Measurements from ENCODE around the gene ATP5PD.

The ATP5PD gene

GRCh38 chr17:75047398-75048098 is 779 bp upstream of the ATP5PD start:
- no peak for TF ChIP-seq GATA3 (IDR thresholded peaks at IDR 0.05; ENCODE audit: low read depth, low read length)
- TF ChIP-seq GATA2 (IDR thresholded peaks at IDR 0.05; ENCODE audit: low read depth, low read length) = no peak

- no peak for TF ChIP-seq GATA3 (IDR thresholded peaks at IDR 0.05; ENCODE audit: low read depth, low read length)
Observed at GRCh38 chr17:75044716-75045115, 2.1 kb downstream of the ATP5PD start.

DNA sequence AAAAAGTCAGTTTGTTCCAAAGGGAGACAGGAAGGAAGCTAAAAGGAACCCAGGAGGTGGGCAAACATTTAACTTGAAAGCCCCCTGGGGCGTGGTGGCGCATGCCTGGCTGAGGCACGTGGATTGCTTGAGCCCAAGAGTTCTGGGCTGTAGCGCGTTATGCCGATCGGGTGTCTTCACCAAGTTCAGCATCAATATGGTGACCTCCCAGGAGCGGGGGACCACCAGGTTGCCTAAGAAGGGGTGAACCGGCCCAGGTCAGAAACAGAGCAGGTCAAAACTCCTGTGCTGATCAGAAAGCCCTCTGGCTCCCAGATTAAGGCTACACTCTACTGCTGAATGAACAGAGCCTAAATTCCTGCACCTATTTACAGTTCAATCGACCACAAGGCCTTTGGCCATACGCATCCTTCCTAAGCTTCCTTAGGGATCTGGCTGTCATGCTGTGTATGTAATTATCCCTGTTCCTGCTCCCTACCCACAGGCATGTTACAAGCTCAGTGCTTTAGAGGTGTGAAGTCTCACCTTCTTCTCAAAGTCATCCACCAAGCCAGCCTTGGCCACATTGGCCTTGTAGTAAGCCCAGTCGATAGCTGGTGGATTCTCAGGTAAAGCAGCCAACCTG is 5.0 kb downstream of the ATP5PD start:
- TF ChIP-seq GATA3 (IDR thresholded peaks at IDR 0.05; ENCODE audit: low read depth, low read length) = no peak
- no peak for TF ChIP-seq GATA2 (IDR thresholded peaks at IDR 0.05; ENCODE audit: low read depth, low read length)

DNA sequence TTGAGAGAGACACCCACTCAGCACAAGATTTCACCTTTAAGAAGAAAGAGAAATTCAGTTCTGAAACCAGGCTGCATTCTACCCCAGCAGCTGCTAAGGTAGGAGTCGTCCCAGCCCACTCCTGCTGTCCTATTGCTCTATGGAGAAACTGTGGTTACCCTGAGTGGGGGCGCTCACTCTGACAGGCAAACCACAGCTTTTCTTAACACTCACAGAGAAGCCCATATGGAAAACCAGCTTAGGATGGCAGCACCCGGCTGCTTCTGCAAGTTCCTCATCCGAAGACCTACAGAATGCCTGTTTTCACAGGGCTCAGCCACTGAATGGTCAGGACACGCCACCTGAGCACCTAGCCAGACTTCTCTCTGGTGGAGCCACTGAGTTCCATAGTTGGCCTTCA is 7.5 kb downstream of the ATP5PD start:
- TF ChIP-seq GATA2 (IDR thresholded peaks at IDR 0.05; ENCODE audit: low read depth, low read length) (no peak), GATA3 (IDR thresholded peaks at IDR 0.05; ENCODE audit: low read depth, low read length) (no peak)

DNA sequence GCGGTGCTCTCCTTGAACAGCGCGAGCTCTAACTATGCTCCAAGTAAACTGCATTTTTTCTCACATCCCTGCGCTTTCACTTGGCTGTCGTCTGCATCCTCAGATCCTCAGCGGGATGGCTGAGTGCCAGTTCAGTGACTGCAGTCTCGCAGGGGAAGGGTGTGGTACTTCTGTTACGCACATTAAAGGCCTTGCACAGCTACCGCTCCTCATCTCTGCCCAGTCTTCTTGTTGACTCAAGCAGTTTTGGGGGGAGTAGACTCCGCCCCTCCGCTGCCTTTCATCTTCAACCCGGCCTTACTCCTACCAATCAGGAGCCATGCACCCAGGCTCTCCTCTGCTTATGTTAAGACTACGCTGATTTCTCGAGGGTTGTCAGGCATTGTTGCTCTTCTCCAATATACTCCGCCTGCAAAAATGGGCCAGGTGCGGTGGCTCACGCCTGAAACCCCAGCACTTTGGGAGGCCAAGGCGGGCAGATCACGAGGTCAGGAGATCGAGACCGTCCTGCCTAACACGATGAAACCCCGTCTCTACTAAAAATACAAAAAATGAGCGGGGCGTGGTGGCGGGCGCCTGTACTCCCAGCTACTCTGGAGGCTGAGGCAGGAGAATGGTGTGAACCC is 10.0 kb downstream of the ATP5PD start:
- TF ChIP-seq GATA2 (IDR thresholded peaks at IDR 0.05; ENCODE audit: low read depth, low read length) (no peak), GATA3 (IDR thresholded peaks at IDR 0.05; ENCODE audit: low read depth, low read length) (no peak)

DNA sequence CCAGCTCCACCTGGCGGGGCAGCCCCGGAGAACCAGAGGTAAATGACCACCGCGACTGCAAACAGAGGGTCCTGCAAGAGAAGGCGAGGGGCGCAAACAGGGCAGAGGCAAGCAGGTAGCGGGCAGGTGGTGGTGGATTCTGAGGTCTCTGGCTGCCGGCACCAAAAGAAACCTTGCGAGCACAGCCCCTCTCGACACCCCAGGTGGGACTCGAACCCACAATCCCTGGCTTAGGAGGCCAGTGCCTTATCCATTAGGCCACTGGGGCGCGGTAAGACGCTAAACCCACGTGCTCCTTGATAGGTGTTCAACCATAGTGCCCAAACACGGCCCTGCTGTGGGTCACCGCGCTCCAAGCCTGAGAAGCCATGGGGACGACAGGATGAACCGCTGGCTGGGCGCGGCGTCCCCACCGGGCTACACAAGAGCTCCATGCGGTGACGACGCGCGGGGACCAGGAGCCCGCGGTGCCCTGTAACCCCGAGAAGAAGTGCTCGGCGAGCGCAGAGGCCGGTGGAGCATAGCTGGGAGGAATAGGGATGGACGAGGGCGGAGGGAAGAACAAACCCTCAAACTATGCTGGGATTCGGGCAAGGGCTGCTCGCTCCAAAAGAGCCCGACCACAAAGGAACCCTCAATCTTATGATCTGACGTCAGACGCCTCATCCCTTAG is 12.4 kb downstream of the ATP5PD start:
- TF ChIP-seq GATA2 (IDR thresholded peaks at IDR 0.05; ENCODE audit: low read depth, low read length) = no peak
- TF ChIP-seq GATA3 (IDR thresholded peaks at IDR 0.05; ENCODE audit: low read depth, low read length) = no peak

DNA sequence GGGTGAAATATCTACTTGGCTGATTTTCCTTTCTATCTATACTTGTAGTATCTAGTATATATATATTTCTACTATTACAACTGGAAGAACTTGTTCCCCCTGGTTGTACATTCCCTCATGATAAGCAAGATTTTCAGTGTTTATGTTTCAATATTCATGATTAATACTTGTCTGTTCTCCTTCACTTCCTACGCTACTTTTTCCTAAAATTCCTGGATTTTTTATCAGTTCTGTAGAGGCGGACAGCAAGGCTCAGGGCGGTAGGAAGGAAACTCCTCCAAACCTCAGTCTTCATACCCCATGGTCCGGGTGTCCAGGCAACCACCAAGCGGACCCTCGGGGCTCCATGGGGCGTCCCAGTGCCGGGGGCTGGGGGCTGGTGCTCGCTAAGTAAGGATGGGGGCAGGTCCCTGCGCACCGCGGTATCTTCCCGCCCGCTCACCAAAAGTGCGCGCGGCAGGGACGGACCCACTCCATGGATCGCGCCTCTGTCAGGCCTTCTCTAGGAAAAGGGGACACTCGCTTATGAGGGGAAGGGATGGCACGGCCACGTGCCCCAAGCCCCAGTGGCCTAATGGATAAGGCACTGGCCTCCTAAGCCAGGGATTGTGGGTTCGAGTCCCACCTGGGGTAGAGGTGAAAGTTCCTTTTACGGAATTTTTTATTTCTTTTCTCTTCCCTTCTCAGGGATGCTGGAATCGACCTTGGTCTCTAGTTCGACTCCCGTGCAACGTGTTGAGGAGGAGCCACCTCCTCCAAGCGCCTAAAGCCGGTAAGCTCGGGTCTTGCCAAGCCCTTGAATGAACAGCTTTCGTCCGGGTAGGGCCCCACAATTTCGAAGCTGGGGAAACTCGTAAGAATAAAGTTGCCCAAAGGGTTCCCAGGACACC is 13.2 kb downstream of the ATP5PD start:
- TF ChIP-seq GATA2 (IDR thresholded peaks at IDR 0.05; ENCODE audit: low read depth, low read length) = peak; percentile 17; the same call in 1 of the 2 replicates
- TF ChIP-seq GATA3 (IDR thresholded peaks at IDR 0.05; ENCODE audit: low read depth, low read length) = no peak

GRCh38 chr17:75032720-75033280 is 14.0 kb downstream of the ATP5PD start:
- TF ChIP-seq GATA3 (IDR thresholded peaks at IDR 0.05; ENCODE audit: low read depth, low read length) (no peak), GATA2 (IDR thresholded peaks at IDR 0.05; ENCODE audit: low read depth, low read length) (no peak)

DNA sequence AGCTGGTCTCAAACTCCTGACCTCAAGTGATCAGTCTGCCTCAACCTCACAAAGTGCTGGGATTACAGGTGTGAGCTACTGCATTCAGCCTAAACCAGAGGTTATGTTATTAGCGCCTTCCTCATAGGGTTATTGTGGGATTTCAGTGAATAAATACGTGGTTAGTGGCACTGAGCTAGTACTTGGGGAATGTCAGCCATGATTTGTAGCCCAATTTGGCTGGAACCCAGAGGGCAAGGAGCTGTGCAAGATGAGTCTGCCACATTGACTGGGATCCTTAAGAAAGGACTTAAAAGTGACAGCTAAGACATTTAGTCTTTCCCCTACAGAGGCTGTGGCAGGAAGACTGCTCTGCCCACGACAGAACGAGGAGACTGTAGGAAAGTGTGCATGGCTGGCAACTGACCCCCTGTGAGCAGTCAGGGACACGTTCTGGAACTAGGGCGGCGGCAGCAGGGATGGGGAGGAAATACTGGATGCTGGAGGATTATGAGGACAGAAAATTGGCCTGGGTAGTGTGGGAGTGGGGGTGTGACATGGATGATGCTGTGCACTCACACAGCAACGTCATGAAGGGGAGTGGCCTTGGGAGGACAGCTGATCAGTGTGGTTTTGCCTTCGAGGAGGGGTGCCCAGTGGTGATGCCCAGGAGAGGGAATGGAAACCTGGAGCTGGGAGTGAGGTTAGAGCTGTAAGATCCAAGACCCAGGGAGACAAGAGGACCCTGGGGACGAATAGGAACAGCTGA is 14.6 kb downstream of the ATP5PD start:
- TF ChIP-seq GATA2 (IDR thresholded peaks at IDR 0.05; ENCODE audit: low read depth, low read length) (no peak), GATA3 (IDR thresholded peaks at IDR 0.05; ENCODE audit: low read depth, low read length) (no peak)

- TF ChIP-seq GATA2 (IDR thresholded peaks at IDR 0.05; ENCODE audit: low read depth, low read length) (no peak), GATA3 (IDR thresholded peaks at IDR 0.05; ENCODE audit: low read depth, low read length) (no peak)
Observed at GRCh38 chr17:75030161-75030560, 16.6 kb downstream of the ATP5PD start.

DNA sequence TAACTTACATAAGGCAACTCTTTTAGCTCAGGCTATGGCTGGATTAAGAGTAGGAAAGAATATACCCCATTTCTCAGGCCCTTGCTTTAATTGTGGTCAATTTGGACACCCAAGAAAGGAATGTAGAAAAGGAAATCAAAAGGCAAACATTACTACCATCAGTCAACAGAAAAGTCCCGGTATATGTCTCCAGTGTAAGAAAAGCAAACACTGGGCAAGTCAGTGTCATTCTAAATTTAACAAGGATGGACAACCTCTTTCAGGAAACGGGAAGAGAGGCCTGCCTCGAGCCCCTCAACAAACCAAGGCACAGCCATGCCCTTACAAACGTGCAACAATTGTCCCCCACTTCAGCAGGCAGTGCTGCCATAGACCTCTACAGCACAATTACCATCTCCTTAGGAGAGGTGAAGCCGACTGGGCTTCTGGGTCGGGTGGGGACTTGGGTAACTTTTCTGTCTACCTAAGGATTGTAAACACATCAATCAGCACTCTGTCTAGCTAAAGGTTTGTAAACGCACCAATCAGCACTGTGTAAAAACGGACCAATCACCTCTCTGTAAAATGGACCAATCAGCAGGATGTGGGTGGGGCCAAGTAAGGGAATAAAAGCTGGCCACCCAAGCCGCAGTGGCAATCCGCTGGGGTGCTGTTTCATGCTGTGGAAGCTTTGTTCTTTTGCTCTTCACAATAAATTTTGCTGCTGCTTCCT is 21.9 kb downstream of the ATP5PD start:
- TF ChIP-seq GATA2 (IDR thresholded peaks at IDR 0.05; ENCODE audit: low read depth, low read length) (no peak), GATA3 (IDR thresholded peaks at IDR 0.05; ENCODE audit: low read depth, low read length) (no peak)
